IMR-90 (cell line): Measurements from ENCODE around the gene LIMS2. TPM values are rescaled to one million over a fixed set of nuclear protein-coding genes. Genes with fewer than 3 reads are reported as not detected.

Experiments used
- ATAC-seq: fragments of 200-7000 bp; cut with Tn5 transposase; 2 replicates; pipeline ENCODE4 v1.9.1; 2020; ENCODE audit warnings: low read depth, mild to moderate bottlenecking, moderate library complexity
- BruUV-seq: library from RNA; stranded (reverse); fragments of 400-500 nt; replicated peaks from 2 replicates; lab custom pipeline; 2021; lab: Mats Ljungman, UMichigan
- CTCF ChIA-PET: fragments of 300-600 bp; formaldehyde crosslinking; extraction: SDS; loops from one replicate; lab custom pipeline; 2021; ENCODE audit warnings: antibody characterized with exemption; lab: Yijun Ruan, JAX
- POLR2A ChIA-PET: fragments of 300-600 bp; sonication (Branson Sonifier 250); formaldehyde crosslinking; loops from one replicate; lab custom pipeline; 2022; ENCODE audit warnings: antibody characterized with exemption; ENCODE audit not compliant: unreplicated experiment; lab: Charles Lee
- DNase-seq: peaks from one replicate; pipeline ENCODE4 v3.0.0; 2013
- H2AFZ ChIP-seq: replicated peaks from 2 replicates; pipeline ENCODE3; 2013; ENCODE audit warnings: low read length, mild to moderate bottlenecking; ENCODE audit not compliant: poor library complexity
- H2AK5ac ChIP-seq: 2 replicates; pipeline ENCODE4 v1.6.1; 2013; ENCODE audit warnings: low read depth, low read length, inconsistent platforms
- H2AK9ac ChIP-seq: replicated peaks from 2 replicates; pipeline ENCODE3; 2013; ENCODE audit warnings: mild to moderate bottlenecking, low read depth, low read length, moderate library complexity; ENCODE audit not compliant: poor library complexity
- H2BK120ac ChIP-seq: 2 replicates; pipeline ENCODE4 v1.6.1; 2013; ENCODE audit warnings: low read depth, low read length, inconsistent platforms
- H2BK15ac ChIP-seq: 3 replicates; pipeline ENCODE4 v1.6.1; 2013; ENCODE audit warnings: low read depth, low read length, inconsistent platforms
- H2BK20ac ChIP-seq: 2 replicates; pipeline ENCODE4 v1.6.1; 2013; ENCODE audit warnings: low read depth, mild to moderate bottlenecking, inconsistent platforms, low read length, moderate library complexity
- H2BK5ac ChIP-seq: 2 replicates; pipeline ENCODE4 v1.6.1; 2013; ENCODE audit warnings: mild to moderate bottlenecking, low read depth, low read length, inconsistent platforms; ENCODE audit not compliant: poor library complexity, severe bottlenecking
- H3K14ac ChIP-seq: replicated peaks from 2 replicates; pipeline ENCODE4 v1.6.1; 2013; ENCODE audit warnings: low read depth, low read length, inconsistent platforms
- H3K18ac ChIP-seq: 2 replicates; pipeline ENCODE4 v1.6.1; 2013; ENCODE audit warnings: low read depth, low read length, control low read depth
- H3K23ac ChIP-seq: 2 replicates; pipeline ENCODE4 v1.6.1; 2013; ENCODE audit warnings: low read depth, low read length, inconsistent platforms
- H3K27ac ChIP-seq: 2 replicates; pipeline ENCODE4 v1.5.1; 2013; ENCODE audit warnings: mild to moderate bottlenecking, control low read depth, low read length; ENCODE audit not compliant: insufficient read depth
- H3K27me3 ChIP-seq: 2 replicates; pipeline ENCODE4 v1.6.1; 2013; ENCODE audit warnings: low read length; ENCODE audit not compliant: control insufficient read depth, insufficient read depth
- H3K36me3 ChIP-seq: 2 replicates; pipeline ENCODE4 v1.6.1; 2013; ENCODE audit warnings: low read length, mixed read lengths; ENCODE audit not compliant: control insufficient read depth, insufficient read depth
- H3K4ac ChIP-seq: 2 replicates; pipeline ENCODE4 v1.6.1; 2013; ENCODE audit warnings: low read depth, low read length, inconsistent platforms
- H3K4me1 ChIP-seq: 2 replicates; pipeline ENCODE4 v1.6.1; 2013; ENCODE audit warnings: low read length, mixed read lengths; ENCODE audit not compliant: control insufficient read depth, insufficient read depth
- H3K4me2 ChIP-seq: 2 replicates; pipeline ENCODE4 v1.6.1; 2013; ENCODE audit warnings: low read depth, mild to moderate bottlenecking, control low read depth, low read length, moderate library complexity
- H3K4me3 ChIP-seq: 2 replicates; pipeline ENCODE4 v1.5.1; 2013; ENCODE audit warnings: low read depth, mild to moderate bottlenecking, control low read depth, low read length, moderate library complexity; ENCODE audit not compliant: insufficient read depth
- H3K56ac ChIP-seq: 2 replicates; pipeline ENCODE4 v1.6.1; 2013; ENCODE audit warnings: low read length, inconsistent platforms; ENCODE audit not compliant: insufficient read depth; ENCODE audit errors: extremely low read depth
- H3K79me1 ChIP-seq, 2 experiments: 2 replicates each; pipeline ENCODE4 v1.6.1; 2013; ENCODE audit warnings: low read length in 2 of 2, inconsistent platforms in 1 of 2, low read depth in 1 of 2
- H3K9ac ChIP-seq: 2 replicates; pipeline ENCODE4 v1.6.1; 2013; ENCODE audit warnings: low read depth, low read length, control low read depth
- H3K9me1 ChIP-seq: 2 replicates; pipeline ENCODE4 v1.6.1; 2013; ENCODE audit warnings: low read length, inconsistent platforms; ENCODE audit not compliant: insufficient read depth
- H3K9me3 ChIP-seq: 2 replicates; pipeline ENCODE4 v1.6.1; 2013; ENCODE audit warnings: low read length; ENCODE audit not compliant: control insufficient read depth, insufficient read depth
- H4K20me1 ChIP-seq: 2 replicates; pipeline ENCODE4 v1.6.1; 2013; ENCODE audit warnings: low read length, inconsistent platforms; ENCODE audit not compliant: insufficient read depth
- H4K5ac ChIP-seq: 2 replicates; pipeline ENCODE4 v1.6.1; 2013; ENCODE audit warnings: mild to moderate bottlenecking, low read depth, low read length, control low read depth
- H4K8ac ChIP-seq, 2 experiments: 2 replicates each; pipeline ENCODE4 v1.6.1; 2013; ENCODE audit warnings: low read depth in 2 of 2, low read length in 2 of 2, control low read depth in 1 of 2, inconsistent platforms in 1 of 2
- H4K91ac ChIP-seq: 2 replicates; pipeline ENCODE4 v1.6.1; 2013; ENCODE audit warnings: low read depth, low read length, inconsistent platforms; ENCODE audit not compliant: insufficient read depth
- CEBPB ChIP-seq: IDR thresholded peaks from 2 replicates; pipeline ENCODE4 v1.6.1; 2012; ENCODE audit warnings: low read depth, low read length, improper control_type of control experiment
- CHD1 ChIP-seq: IDR thresholded peaks from 2 replicates; pipeline ENCODE4 v1.6.1; 2012; ENCODE audit warnings: low read depth, low read length, improper control_type of control experiment
- FOS ChIP-seq: fragments of 150-350 bp; IDR thresholded peaks from 2 replicates; pipeline ENCODE4 v1.6.1; 2016; ENCODE audit warnings: low read depth, low read length
- MAFK ChIP-seq: IDR thresholded peaks from 2 replicates; pipeline ENCODE4 v1.6.1; 2012; ENCODE audit warnings: low read depth, low read length, improper control_type of control experiment
- MAZ ChIP-seq: IDR thresholded peaks from 2 replicates; pipeline ENCODE4 v1.6.1; 2012; ENCODE audit warnings: low read depth, mild to moderate bottlenecking, low read length, improper control_type of control experiment, moderate library complexity, borderline replicate concordance
- MXI1 ChIP-seq: IDR thresholded peaks from 2 replicates; pipeline ENCODE4 v1.6.1; 2012; ENCODE audit warnings: low read depth, mild to moderate bottlenecking, low read length, moderate library complexity, borderline replicate concordance
- NFE2L2 ChIP-seq: fragments of 150-350 bp; IDR thresholded peaks from 2 replicates; pipeline ENCODE4 v1.6.1; 2016; ENCODE audit warnings: low read depth, mild to moderate bottlenecking, low read length
- RAD21 ChIP-seq: IDR thresholded peaks from 2 replicates; pipeline ENCODE4 v1.6.1; 2012; ENCODE audit warnings: low read length, improper control_type of control experiment
- RCOR1 ChIP-seq: IDR thresholded peaks from 2 replicates; pipeline ENCODE4 v1.6.1; 2012; ENCODE audit warnings: mild to moderate bottlenecking, low read length, improper control_type of control experiment; ENCODE audit not compliant: insufficient replicate concordance
- SMC3 ChIP-seq: fragments of 150-350 bp; IDR thresholded peaks from 2 replicates; pipeline ENCODE4 v1.6.1; 2016; ENCODE audit warnings: low read depth, mild to moderate bottlenecking, antibody characterized with exemption, low read length, moderate library complexity
- WGBS, 2 experiments: methylation state at CpG; one replicate each; pipeline versions ENCODE4 v1.1.5 to v1.1.7; 2013; ENCODE audit warnings: missing lambda C conversion rate in 2 of 2; ENCODE audit not compliant: insufficient read length in 1 of 2; ENCODE audit errors: extremely low coverage in 2 of 2; 5-methylcytosine and 5-hydroxymethylcytosine counted together
- dilution Hi-C: fragments of 300-500 bp; cut with HindIII; formaldehyde crosslinking; loops from one replicate; pipeline ENCODE4 v1.14.3; 2018; ENCODE audit warnings: low sequenced_read_pairs; ENCODE audit not compliant: unreplicated experiment
- in situ Hi-C: fragments of 300-500 bp; cut with MboI; formaldehyde crosslinking; loops from 3 replicates; pipeline ENCODE4 v1.14.3; 2019; ENCODE audit warnings: low sequenced_read_pairs, inconsistent platforms, mixed read lengths
- intact Hi-C: fragments of 100-400 bp; cut with micrococcal nuclease; formaldehyde crosslinking; loops from 2 replicates; pipeline ENCODE4 v1.10.0; 2022
- polyA plus RNA-seq, 3 experiments: library from polyadenylated mRNA; depleted of rRNA; stranded (reverse); fragments of >200 nt; gene quantifications; 2 replicates each; pipeline ENCODE4 v1.2.3, GENCODE V29; 2012; ENCODE audit warnings: low replicate concordance in 1 of 3
- total RNA-seq: library from RNA; depleted of rRNA; stranded (reverse); fragments of >200 nt; gene quantifications from 2 replicates; pipeline ENCODE4 v1.2.3, GENCODE V29; 2012
- TF ChIP-seq, protein P1 (sequence below): fragments of 150-350 bp; IDR thresholded peaks from 2 replicates; pipeline ENCODE4 v1.6.1; 2016; ENCODE audit warnings: low read depth, mild to moderate bottlenecking, low read length, moderate library complexity, borderline replicate concordance

The LIMS2 gene
- total and polyA plus RNA-seq, 2 of the 4 experiments (the other 2 are of a cell fraction), result 1.3 to 18.8 TPM

DNA sequence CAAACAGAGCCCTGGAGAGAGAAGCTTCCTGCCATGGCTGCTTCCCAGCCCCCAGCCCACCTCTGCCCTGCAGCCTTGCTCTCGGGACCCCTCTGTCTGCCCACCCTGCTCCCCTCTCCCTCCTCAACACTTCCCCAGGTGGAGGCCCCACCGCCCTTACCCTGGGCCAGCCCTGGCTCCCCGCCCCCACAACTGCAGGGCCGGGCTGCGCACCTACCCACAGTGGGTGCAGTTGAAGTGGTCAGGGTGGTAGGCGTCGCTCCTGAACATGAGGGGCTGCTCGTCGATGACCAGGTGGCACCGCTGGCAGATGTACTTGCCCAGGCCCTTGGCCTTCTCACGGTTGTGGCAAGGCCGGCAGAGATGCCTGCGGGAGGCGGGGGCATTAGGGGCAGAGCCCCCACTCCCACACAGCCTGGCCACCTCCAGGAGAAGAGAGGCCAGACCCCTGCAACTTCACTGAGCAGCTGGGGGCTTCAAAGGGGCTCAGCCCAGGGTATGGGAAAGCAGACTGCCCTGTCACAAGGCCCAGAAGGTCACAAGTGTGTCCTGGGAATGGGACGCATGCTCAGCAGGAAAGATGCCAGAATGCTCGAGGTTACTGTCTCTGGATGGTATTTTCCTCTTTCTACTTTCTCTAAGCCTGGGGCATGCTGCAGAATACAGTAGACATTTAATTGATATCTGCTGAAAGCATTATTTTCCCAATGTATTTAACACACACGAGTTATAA lies 32.5 kb downstream of the LIMS2 start:
- Histone ChIP-seq H3K4me2 (no peak overlapping the region), H4K8ac (no peak overlapping the region), H3K14ac (no peak overlapping the region), H3K4me3 (no peak overlapping the region), H4K20me1 (no peaks in the 10 kb centered on the region; the same call in 1 of the 2 replicates), H2BK20ac (no peak overlapping the region), H3K4ac (no peak overlapping the region), H2AK9ac (no peak overlapping the region), H4K5ac (no peak overlapping the region), H3K36me3 (peaks cover 2% of the 10 kb centered on the region; the same call in 1 of the 2 replicates), H3K27ac (no peak overlapping the region), H3K23ac (no peak overlapping the region), H3K9me3 (no peaks in the 10 kb centered on the region), H2BK15ac (no peak overlapping the region), H3K18ac (no peak overlapping the region), H3K27me3 (no peaks in the 10 kb centered on the region), H2BK120ac (no peak overlapping the region), H3K56ac (no peak overlapping the region), H2AFZ (no peak overlapping the region), H2BK5ac (no peak overlapping the region), H3K4me1 (peaks cover 8% of the 10 kb centered on the region), H3K9me1 (peaks cover 12% of the 10 kb centered on the region), H2AK5ac (no peak overlapping the region), H4K91ac (no peak overlapping the region), H3K9ac (no peak overlapping the region), H3K79me1 (peaks cover 0 to 15% of the 10 kb centered on the region in 2 experiments; a peak in 2 of 4 replicates)
- in situ Hi-C loops (no loop called here), dilution Hi-C loops (no loop called here), intact Hi-C loops (no loop called here)
- BruUV-seq, result no TSS peak
- 82% methylated on average over 2 of the region's 17 CpGs; no CpG with 5 or more reads in 1 of the 2 experiments for WGBS, 2 experiments
- TF ChIP-seq RCOR1 (no peak), FOS (no peak), NFE2L2 (no peak), CEBPB (no peak), CHD1 (no peak), MAFK (no peak), SMC3 (no peak), RAD21 (no peak), MAZ (no peak), MXI1 (no peak)
- TF ChIP-seq, protein P1, sequence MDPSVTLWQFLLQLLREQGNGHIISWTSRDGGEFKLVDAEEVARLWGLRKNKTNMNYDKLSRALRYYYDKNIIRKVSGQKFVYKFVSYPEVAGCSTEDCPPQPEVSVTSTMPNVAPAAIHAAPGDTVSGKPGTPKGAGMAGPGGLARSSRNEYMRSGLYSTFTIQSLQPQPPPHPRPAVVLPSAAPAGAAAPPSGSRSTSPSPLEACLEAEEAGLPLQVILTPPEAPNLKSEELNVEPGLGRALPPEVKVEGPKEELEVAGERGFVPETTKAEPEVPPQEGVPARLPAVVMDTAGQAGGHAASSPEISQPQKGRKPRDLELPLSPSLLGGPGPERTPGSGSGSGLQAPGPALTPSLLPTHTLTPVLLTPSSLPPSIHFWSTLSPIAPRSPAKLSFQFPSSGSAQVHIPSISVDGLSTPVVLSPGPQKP, result no peak
- ATAC-seq (no peak), DNase-seq (no peak)
- CTCF ChIA-PET, result no interaction called here
- POLR2A ChIA-PET, result no interaction called here
